Tibial nerve (tissue), 4 donors: Measurements from ENCODE around the gene GAK. TPM values are rescaled to one million over a fixed set of nuclear protein-coding genes. Genes with fewer than 3 reads are reported as not detected.

Experiments used
- DNase-seq, 2 donors: peaks; one replicate each; pipeline ENCODE4 v3.0.0-alpha.2; 2019; ENCODE audit warnings: low spot score in 2 of 2
- H3K27ac ChIP-seq, 4 donors: fragments of 200-600 bp; sonication (generic) in 3 of 4; one replicate each; pipeline ENCODE4 v1.5.1; 2017 to 2019; ENCODE audit warnings: mild to moderate bottlenecking in 1 of 4
- H3K27me3 ChIP-seq, 2 donors: fragments of 200-600 bp; sonication (generic) in 1 of 2; one replicate each; pipeline versions ENCODE4 v1.5.1 to v1.6.0; 2017 to 2019
- H3K36me3 ChIP-seq, 3 donors: fragments of 200-600 bp; sonication (generic); one replicate each; pipeline ENCODE4 v1.5.1; 2018 to 2019
- H3K4me1 ChIP-seq, 4 donors: fragments of 200-600 bp; sonication (generic) in 3 of 4; one replicate each; pipeline ENCODE4 v1.5.1; 2017 to 2019
- H3K4me3 ChIP-seq, 4 donors: fragments of 200-600 bp; sonication (generic) in 3 of 4; one replicate each; pipeline ENCODE4 v1.5.1; 2017 to 2019; ENCODE audit warnings: mild to moderate bottlenecking in 1 of 4, moderate library complexity in 1 of 4
- H3K9me3 ChIP-seq, 4 donors: fragments of 200-600 bp; sonication (generic) in 3 of 4; one replicate each; pipeline ENCODE4 v1.5.1; 2017 to 2019
- EP300 ChIP-seq, 2 donors: sonication (generic); formaldehyde crosslinking; IDR thresholded peaks; one replicate each; pipeline ENCODE4 v1.6.1; 2017; ENCODE audit warnings: antibody characterized with exemption in 2 of 2, mild to moderate bottlenecking in 1 of 2
- POLR2A ChIP-seq, 2 donors: fragments of 450-650 bp; IDR thresholded peaks; one replicate each; pipeline ENCODE4 v1.6.1; 2017; ENCODE audit warnings: antibody characterized with exemption in 2 of 2, mild to moderate bottlenecking in 2 of 2, moderate library complexity in 2 of 2
- WGBS, 2 donors: methylation state at CpG; one replicate each; pipeline ENCODE4 v1.1.5; 2018; 5-methylcytosine and 5-hydroxymethylcytosine counted together
- total RNA-seq, 4 donors: library from RNA; depleted of rRNA; stranded (reverse); fragments of >200 nt; gene quantifications; one replicate each; pipeline ENCODE4 v1.1.0, GENCODE V29; 2016
- TF ChIP-seq, protein P1 (sequence below), 5 experiments: fragments of 200-600 bp in 3 of 5; fragments of 450-650 bp in 2 of 5; sonication (generic) in 3 of 5; IDR thresholded peaks; one replicate each; pipeline ENCODE4 v1.5.1; 2016 to 2019; ENCODE audit warnings: antibody characterized with exemption in 5 of 5, mild to moderate bottlenecking in 3 of 5, moderate library complexity in 2 of 5

GAK gene
- total RNA-seq, 4 donors from 2014 or later: 92.3 to 177 (median 127) TPM

DNA sequence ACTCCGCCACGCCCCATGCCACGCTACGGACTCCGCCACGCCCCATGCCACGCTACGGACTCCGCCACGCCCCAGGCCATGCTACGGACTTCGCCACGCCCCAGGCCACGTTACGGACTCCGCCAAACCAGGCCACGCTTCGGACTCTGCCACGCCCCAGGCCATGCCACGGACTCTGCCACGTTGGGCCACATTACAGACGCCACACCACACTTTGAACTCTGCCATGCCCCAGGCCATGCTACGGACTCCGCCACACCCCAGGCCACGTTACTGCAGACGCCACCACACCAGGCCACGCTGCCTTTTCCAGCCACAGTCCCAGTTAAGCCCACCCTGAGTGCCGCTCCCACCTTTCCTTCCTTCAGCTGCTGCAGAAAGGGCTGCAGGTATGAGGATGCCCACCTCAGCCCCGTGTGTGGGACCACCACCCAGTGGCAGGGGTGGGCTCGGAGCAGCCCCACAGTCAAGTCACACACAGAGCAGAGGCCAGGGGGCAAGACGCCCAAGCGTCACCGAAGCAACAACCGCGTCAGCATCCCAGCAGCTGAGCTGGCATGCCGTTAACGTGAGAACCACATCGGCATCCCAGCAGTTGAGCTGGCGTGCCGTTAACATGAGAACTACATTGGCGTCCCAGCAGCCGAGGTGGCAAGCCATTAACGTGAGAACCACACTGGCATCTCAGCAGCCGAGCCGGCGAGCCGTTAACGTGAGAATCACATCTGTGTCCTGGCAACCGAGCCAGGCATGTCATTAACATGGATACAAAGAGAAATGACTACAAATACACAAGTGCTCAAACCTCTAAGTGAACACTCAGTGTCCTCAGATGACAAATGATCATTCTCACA, 26.4 kb downstream of the GAK start:
- TF ChIP-seq, protein P1, sequence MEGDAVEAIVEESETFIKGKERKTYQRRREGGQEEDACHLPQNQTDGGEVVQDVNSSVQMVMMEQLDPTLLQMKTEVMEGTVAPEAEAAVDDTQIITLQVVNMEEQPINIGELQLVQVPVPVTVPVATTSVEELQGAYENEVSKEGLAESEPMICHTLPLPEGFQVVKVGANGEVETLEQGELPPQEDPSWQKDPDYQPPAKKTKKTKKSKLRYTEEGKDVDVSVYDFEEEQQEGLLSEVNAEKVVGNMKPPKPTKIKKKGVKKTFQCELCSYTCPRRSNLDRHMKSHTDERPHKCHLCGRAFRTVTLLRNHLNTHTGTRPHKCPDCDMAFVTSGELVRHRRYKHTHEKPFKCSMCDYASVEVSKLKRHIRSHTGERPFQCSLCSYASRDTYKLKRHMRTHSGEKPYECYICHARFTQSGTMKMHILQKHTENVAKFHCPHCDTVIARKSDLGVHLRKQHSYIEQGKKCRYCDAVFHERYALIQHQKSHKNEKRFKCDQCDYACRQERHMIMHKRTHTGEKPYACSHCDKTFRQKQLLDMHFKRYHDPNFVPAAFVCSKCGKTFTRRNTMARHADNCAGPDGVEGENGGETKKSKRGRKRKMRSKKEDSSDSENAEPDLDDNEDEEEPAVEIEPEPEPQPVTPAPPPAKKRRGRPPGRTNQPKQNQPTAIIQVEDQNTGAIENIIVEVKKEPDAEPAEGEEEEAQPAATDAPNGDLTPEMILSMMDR (IDR thresholded peaks at IDR 0.05): no peak
- TF ChIP-seq EP300 (IDR thresholded peaks at IDR 0.05) (no peak), POLR2A (IDR thresholded peaks at IDR 0.05) (no peak)
- Histone ChIP-seq H3K4me1 (no peaks in the 10 kb centered on the region), H3K27ac (no peak overlapping the region), H3K4me3 (no peak overlapping the region), H3K9me3 (no peaks in the 10 kb centered on the region), H3K36me3 (peaks cover 0 to 67% (median 3%) of the 10 kb centered on the region in 3 donors), H3K27me3 (no peaks in the 10 kb centered on the region)
- DNase-seq: no peak
- WGBS, 2 donors: 96 to 97% methylated on average over 48 to 49 of the region's 49 CpGs

DNA sequence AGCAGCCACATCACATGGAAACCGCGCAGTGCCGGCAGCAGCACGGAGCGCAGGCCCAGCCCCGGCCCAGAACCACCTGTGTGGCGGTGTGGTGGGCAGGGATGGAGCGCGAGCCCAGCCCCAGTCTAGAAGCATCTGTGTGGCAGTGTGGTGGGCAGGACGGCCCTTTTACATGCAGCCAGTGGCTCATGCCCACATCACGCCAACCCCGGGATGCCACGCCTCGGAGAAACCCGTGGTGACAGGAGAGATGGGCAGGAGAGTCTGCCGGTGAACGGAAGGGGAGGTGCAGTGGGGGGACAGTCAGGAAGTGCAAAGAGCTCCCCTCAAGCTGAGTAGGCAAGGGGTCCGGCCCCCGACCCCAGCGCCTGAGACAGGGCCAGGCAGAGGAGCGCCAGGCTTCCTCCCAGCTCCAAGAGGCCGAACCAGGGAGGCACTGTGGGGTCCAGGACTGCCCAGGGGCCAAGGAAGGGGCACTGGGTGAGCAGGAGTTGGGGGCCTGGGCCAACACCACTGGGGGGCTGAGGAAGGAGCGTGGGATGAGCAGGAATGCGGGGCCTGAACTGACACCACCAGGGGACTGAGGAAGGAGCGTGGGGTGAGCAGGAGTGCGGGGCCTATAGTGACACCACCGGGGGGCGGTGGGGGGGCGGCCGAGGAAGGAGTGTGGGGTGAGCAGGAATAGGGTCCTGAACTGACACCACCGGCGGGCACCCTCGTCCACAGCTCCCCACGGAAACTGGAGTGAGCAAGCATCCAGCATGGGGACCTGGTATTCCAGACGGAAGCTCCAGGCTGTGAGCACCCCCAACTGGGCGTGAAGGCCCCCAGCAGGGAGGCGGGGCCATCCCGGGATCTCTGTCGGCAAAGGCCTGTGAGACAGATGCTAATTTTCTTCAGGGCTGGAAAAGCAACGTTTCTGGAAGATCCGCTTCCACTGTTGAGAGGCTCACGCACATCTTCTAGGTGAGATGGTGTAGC, 28.8 kb downstream of the GAK start:
- Histone ChIP-seq H3K36me3 (peaks cover 0 to 68% (median 0%) of the 10 kb centered on the region in 3 donors), H3K27ac (no peak overlapping the region), H3K9me3 (no peaks in the 10 kb centered on the region), H3K4me1 (no peaks in the 10 kb centered on the region), H3K27me3 (no peaks in the 10 kb centered on the region), H3K4me3 (no peak overlapping the region)
- DNase-seq: no peak
- WGBS, 2 donors: 89% methylated on average over 40 to 42 of the region's 42 CpGs
- TF ChIP-seq, protein P1 (IDR thresholded peaks at IDR 0.05): no peak
- no peak for TF ChIP-seq POLR2A (IDR thresholded peaks at IDR 0.05)
- TF ChIP-seq EP300 (IDR thresholded peaks at IDR 0.05): no peak

DNA sequence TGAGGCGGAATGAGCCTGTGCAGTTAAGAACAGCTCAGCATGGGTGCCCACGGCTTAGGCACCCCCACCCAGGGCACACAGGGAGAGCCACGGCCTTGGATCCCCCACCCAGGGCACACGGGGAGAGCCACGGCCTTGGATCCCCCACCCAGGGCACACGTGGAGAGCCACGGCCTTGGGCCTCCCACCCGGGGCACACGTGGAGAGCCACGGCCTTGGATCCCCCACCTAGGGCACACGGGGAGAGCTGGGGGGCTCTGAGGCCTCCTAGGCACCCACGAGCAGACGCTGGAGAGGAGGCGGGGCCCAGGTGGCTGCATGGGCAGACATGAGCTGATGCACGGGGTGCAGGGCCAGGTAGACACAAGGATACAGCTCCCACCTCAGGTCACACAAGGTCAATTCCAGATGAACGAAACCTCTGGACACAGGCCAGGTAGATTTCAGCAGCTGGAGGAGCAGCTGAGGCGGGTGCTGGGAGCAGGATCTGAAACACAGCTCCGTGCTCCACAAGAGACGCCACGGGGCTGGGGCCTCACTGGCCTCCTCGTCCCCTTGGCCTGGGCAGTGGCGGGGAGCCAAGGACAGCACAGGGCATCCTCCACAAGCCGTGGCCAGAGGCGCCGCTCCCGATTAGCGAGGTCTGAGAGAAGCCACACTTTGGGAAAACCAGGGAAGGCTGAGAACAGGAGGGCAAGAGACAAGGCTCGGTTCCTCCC, 30.8 kb downstream of the GAK start:
- WGBS, 2 donors: 84% methylated on average over 27 to 28 of the region's 28 CpGs
- Histone ChIP-seq H3K27ac (no peak overlapping the region), H3K4me3 (no peak overlapping the region), H3K4me1 (no peaks in the 10 kb centered on the region), H3K27me3 (no peaks in the 10 kb centered on the region), H3K36me3 (peaks cover 0 to 81% (median 0%) of the 10 kb centered on the region in 3 donors), H3K9me3 (no peaks in the 10 kb centered on the region)
- no peak for DNase-seq
- TF ChIP-seq EP300 (IDR thresholded peaks at IDR 0.05): no peak
- TF ChIP-seq POLR2A (IDR thresholded peaks at IDR 0.05): no peak
- TF ChIP-seq, protein P1 (IDR thresholded peaks at IDR 0.05): no peak

DNA sequence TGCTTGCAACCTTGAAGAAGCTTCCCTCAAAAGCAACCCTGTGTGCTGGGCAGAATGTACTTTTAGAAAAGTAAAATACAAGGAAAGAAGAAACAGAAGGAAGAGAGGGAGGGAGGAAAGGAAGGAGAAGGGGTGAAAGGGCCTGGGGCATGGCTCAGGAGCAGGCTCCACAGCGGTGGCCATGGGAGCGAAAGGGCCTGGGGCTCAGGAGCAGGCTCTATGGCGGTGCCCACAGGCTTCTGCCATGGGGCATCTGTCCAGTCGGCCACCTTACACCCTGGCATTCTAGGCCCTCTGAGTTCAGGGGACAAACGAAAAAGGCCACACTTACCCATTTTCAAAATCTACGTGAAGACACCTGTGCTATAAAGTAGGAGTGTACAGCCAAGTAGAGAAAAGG, 31.4 kb downstream of the GAK start:
- TF ChIP-seq, protein P1 (IDR thresholded peaks at IDR 0.05): no peak
- no peak for TF ChIP-seq EP300 (IDR thresholded peaks at IDR 0.05)
- no peak for TF ChIP-seq POLR2A (IDR thresholded peaks at IDR 0.05)
- no peaks in the 10 kb centered on the region for H3K27me3 ChIP-seq
- H3K36me3 ChIP-seq: peaks cover 0 to 87% (median 4%) of the 10 kb centered on the region in 3 donors
- no peak overlapping the region for H3K27ac ChIP-seq
- no peaks in the 10 kb centered on the region for H3K4me1 ChIP-seq
- no peak overlapping the region for H3K4me3 ChIP-seq
- DNase-seq: no peak
- H3K9me3 ChIP-seq: no peaks in the 10 kb centered on the region
- 84 to 96% methylated on average over 4 to 6 of the region's 6 CpGs for WGBS, 2 donors
